IMR-90 (cell line): ENCODE measurements around the gene PTPRS. TPM values are rescaled to one million over a fixed set of nuclear protein-coding genes. Genes with fewer than 3 reads are reported as not detected.

Experiments used
- ATAC-seq: fragments of 200-7000 bp; cut with Tn5 transposase; 2 replicates; pipeline ENCODE4 v1.9.1; 2020; ENCODE audit warnings: low read depth, mild to moderate bottlenecking, moderate library complexity
- BruUV-seq: library from RNA; stranded (reverse); fragments of 400-500 nt; replicated peaks from 2 replicates; lab custom pipeline; 2021; lab: Mats Ljungman, UMichigan
- CTCF ChIA-PET: fragments of 300-600 bp; formaldehyde crosslinking; extraction: SDS; loops from one replicate; lab custom pipeline; 2021; ENCODE audit warnings: antibody characterized with exemption; lab: Yijun Ruan, JAX
- POLR2A ChIA-PET: fragments of 300-600 bp; sonication (Branson Sonifier 250); formaldehyde crosslinking; loops from one replicate; lab custom pipeline; 2022; ENCODE audit warnings: antibody characterized with exemption; ENCODE audit not compliant: unreplicated experiment; lab: Charles Lee
- DNase-seq: peaks from one replicate; pipeline ENCODE4 v3.0.0; 2013
- H2AFZ ChIP-seq: replicated peaks from 2 replicates; pipeline ENCODE3; 2013; ENCODE audit warnings: low read length, mild to moderate bottlenecking; ENCODE audit not compliant: poor library complexity
- H2AK5ac ChIP-seq: 2 replicates; pipeline ENCODE4 v1.6.1; 2013; ENCODE audit warnings: low read depth, low read length, inconsistent platforms
- H2AK9ac ChIP-seq: replicated peaks from 2 replicates; pipeline ENCODE3; 2013; ENCODE audit warnings: mild to moderate bottlenecking, low read depth, low read length, moderate library complexity; ENCODE audit not compliant: poor library complexity
- H2BK120ac ChIP-seq: 2 replicates; pipeline ENCODE4 v1.6.1; 2013; ENCODE audit warnings: low read depth, low read length, inconsistent platforms
- H2BK15ac ChIP-seq: 3 replicates; pipeline ENCODE4 v1.6.1; 2013; ENCODE audit warnings: low read depth, low read length, inconsistent platforms
- H2BK20ac ChIP-seq: 2 replicates; pipeline ENCODE4 v1.6.1; 2013; ENCODE audit warnings: low read depth, mild to moderate bottlenecking, inconsistent platforms, low read length, moderate library complexity
- H2BK5ac ChIP-seq: 2 replicates; pipeline ENCODE4 v1.6.1; 2013; ENCODE audit warnings: mild to moderate bottlenecking, low read depth, low read length, inconsistent platforms; ENCODE audit not compliant: poor library complexity, severe bottlenecking
- H3K14ac ChIP-seq: replicated peaks from 2 replicates; pipeline ENCODE4 v1.6.1; 2013; ENCODE audit warnings: low read depth, low read length, inconsistent platforms
- H3K18ac ChIP-seq: 2 replicates; pipeline ENCODE4 v1.6.1; 2013; ENCODE audit warnings: low read depth, low read length, control low read depth
- H3K23ac ChIP-seq: 2 replicates; pipeline ENCODE4 v1.6.1; 2013; ENCODE audit warnings: low read depth, low read length, inconsistent platforms
- H3K27ac ChIP-seq: 2 replicates; pipeline ENCODE4 v1.5.1; 2013; ENCODE audit warnings: mild to moderate bottlenecking, control low read depth, low read length; ENCODE audit not compliant: insufficient read depth
- H3K27me3 ChIP-seq: 2 replicates; pipeline ENCODE4 v1.6.1; 2013; ENCODE audit warnings: low read length; ENCODE audit not compliant: control insufficient read depth, insufficient read depth
- H3K36me3 ChIP-seq: 2 replicates; pipeline ENCODE4 v1.6.1; 2013; ENCODE audit warnings: low read length, mixed read lengths; ENCODE audit not compliant: control insufficient read depth, insufficient read depth
- H3K4ac ChIP-seq: 2 replicates; pipeline ENCODE4 v1.6.1; 2013; ENCODE audit warnings: low read depth, low read length, inconsistent platforms
- H3K4me1 ChIP-seq: 2 replicates; pipeline ENCODE4 v1.6.1; 2013; ENCODE audit warnings: low read length, mixed read lengths; ENCODE audit not compliant: control insufficient read depth, insufficient read depth
- H3K4me2 ChIP-seq: 2 replicates; pipeline ENCODE4 v1.6.1; 2013; ENCODE audit warnings: low read depth, mild to moderate bottlenecking, control low read depth, low read length, moderate library complexity
- H3K4me3 ChIP-seq: 2 replicates; pipeline ENCODE4 v1.5.1; 2013; ENCODE audit warnings: low read depth, mild to moderate bottlenecking, control low read depth, low read length, moderate library complexity; ENCODE audit not compliant: insufficient read depth
- H3K56ac ChIP-seq: 2 replicates; pipeline ENCODE4 v1.6.1; 2013; ENCODE audit warnings: low read length, inconsistent platforms; ENCODE audit not compliant: insufficient read depth; ENCODE audit errors: extremely low read depth
- H3K79me1 ChIP-seq, 2 experiments: 2 replicates each; pipeline ENCODE4 v1.6.1; 2013; ENCODE audit warnings: low read length in 2 of 2, inconsistent platforms in 1 of 2, low read depth in 1 of 2
- H3K9ac ChIP-seq: 2 replicates; pipeline ENCODE4 v1.6.1; 2013; ENCODE audit warnings: low read depth, low read length, control low read depth
- H3K9me1 ChIP-seq: 2 replicates; pipeline ENCODE4 v1.6.1; 2013; ENCODE audit warnings: low read length, inconsistent platforms; ENCODE audit not compliant: insufficient read depth
- H3K9me3 ChIP-seq: 2 replicates; pipeline ENCODE4 v1.6.1; 2013; ENCODE audit warnings: low read length; ENCODE audit not compliant: control insufficient read depth, insufficient read depth
- H4K20me1 ChIP-seq: 2 replicates; pipeline ENCODE4 v1.6.1; 2013; ENCODE audit warnings: low read length, inconsistent platforms; ENCODE audit not compliant: insufficient read depth
- H4K5ac ChIP-seq: 2 replicates; pipeline ENCODE4 v1.6.1; 2013; ENCODE audit warnings: mild to moderate bottlenecking, low read depth, low read length, control low read depth
- H4K8ac ChIP-seq, 2 experiments: 2 replicates each; pipeline ENCODE4 v1.6.1; 2013; ENCODE audit warnings: low read depth in 2 of 2, low read length in 2 of 2, control low read depth in 1 of 2, inconsistent platforms in 1 of 2
- H4K91ac ChIP-seq: 2 replicates; pipeline ENCODE4 v1.6.1; 2013; ENCODE audit warnings: low read depth, low read length, inconsistent platforms; ENCODE audit not compliant: insufficient read depth
- BHLHE40 ChIP-seq: fragments of 150-350 bp; IDR thresholded peaks from 2 replicates; pipeline ENCODE4 v1.6.1; 2016; ENCODE audit warnings: mild to moderate bottlenecking, low read depth, low read length
- CEBPB ChIP-seq: IDR thresholded peaks from 2 replicates; pipeline ENCODE4 v1.6.1; 2012; ENCODE audit warnings: low read depth, low read length, improper control_type of control experiment
- CHD1 ChIP-seq: IDR thresholded peaks from 2 replicates; pipeline ENCODE4 v1.6.1; 2012; ENCODE audit warnings: low read depth, low read length, improper control_type of control experiment
- CTCF ChIP-seq: conservative IDR thresholded peaks from 2 replicates; pipeline ENCODE4 v1.5.1; 2012; ENCODE audit warnings: mild to moderate bottlenecking, low read depth, low read length, improper control_type of control experiment
- ELK1 ChIP-seq: fragments of 150-350 bp; IDR thresholded peaks from 2 replicates; pipeline ENCODE4 v1.6.1; 2016; ENCODE audit warnings: low read depth, mild to moderate bottlenecking, low read length, moderate library complexity, borderline replicate concordance
- FOS ChIP-seq: fragments of 150-350 bp; IDR thresholded peaks from 2 replicates; pipeline ENCODE4 v1.6.1; 2016; ENCODE audit warnings: low read depth, low read length
- MAFK ChIP-seq: IDR thresholded peaks from 2 replicates; pipeline ENCODE4 v1.6.1; 2012; ENCODE audit warnings: low read depth, low read length, improper control_type of control experiment
- MAZ ChIP-seq: IDR thresholded peaks from 2 replicates; pipeline ENCODE4 v1.6.1; 2012; ENCODE audit warnings: low read depth, mild to moderate bottlenecking, low read length, improper control_type of control experiment, moderate library complexity, borderline replicate concordance
- MXI1 ChIP-seq: IDR thresholded peaks from 2 replicates; pipeline ENCODE4 v1.6.1; 2012; ENCODE audit warnings: low read depth, mild to moderate bottlenecking, low read length, moderate library complexity, borderline replicate concordance
- NFE2L2 ChIP-seq: fragments of 150-350 bp; IDR thresholded peaks from 2 replicates; pipeline ENCODE4 v1.6.1; 2016; ENCODE audit warnings: low read depth, mild to moderate bottlenecking, low read length
- POLR2A ChIP-seq: IDR thresholded peaks from 2 replicates; pipeline ENCODE4 v1.6.1; 2012; ENCODE audit warnings: mild to moderate bottlenecking, low read depth, low read length
- RAD21 ChIP-seq: IDR thresholded peaks from 2 replicates; pipeline ENCODE4 v1.6.1; 2012; ENCODE audit warnings: low read length, improper control_type of control experiment
- RCOR1 ChIP-seq: IDR thresholded peaks from 2 replicates; pipeline ENCODE4 v1.6.1; 2012; ENCODE audit warnings: mild to moderate bottlenecking, low read length, improper control_type of control experiment; ENCODE audit not compliant: insufficient replicate concordance
- RFX5 ChIP-seq: IDR thresholded peaks from 2 replicates; pipeline ENCODE4 v1.8.0; 2012; ENCODE audit warnings: low read depth, mild to moderate bottlenecking, low read length, moderate library complexity
- SMC3 ChIP-seq: fragments of 150-350 bp; IDR thresholded peaks from 2 replicates; pipeline ENCODE4 v1.6.1; 2016; ENCODE audit warnings: low read depth, mild to moderate bottlenecking, antibody characterized with exemption, low read length, moderate library complexity
- WGBS, 2 experiments: methylation state at CpG; one replicate each; pipeline versions ENCODE4 v1.1.5 to v1.1.7; 2013; ENCODE audit warnings: missing lambda C conversion rate in 2 of 2; ENCODE audit not compliant: insufficient read length in 1 of 2; ENCODE audit errors: extremely low coverage in 2 of 2; 5-methylcytosine and 5-hydroxymethylcytosine counted together
- dilution Hi-C: fragments of 300-500 bp; cut with HindIII; formaldehyde crosslinking; loops from one replicate; pipeline ENCODE4 v1.14.3; 2018; ENCODE audit warnings: low sequenced_read_pairs; ENCODE audit not compliant: unreplicated experiment
- in situ Hi-C: fragments of 300-500 bp; cut with MboI; formaldehyde crosslinking; loops from 3 replicates; pipeline ENCODE4 v1.14.3; 2019; ENCODE audit warnings: low sequenced_read_pairs, inconsistent platforms, mixed read lengths
- intact Hi-C: fragments of 100-400 bp; cut with micrococcal nuclease; formaldehyde crosslinking; loops from 2 replicates; pipeline ENCODE4 v1.10.0; 2022
- polyA plus RNA-seq, 3 experiments: library from polyadenylated mRNA; depleted of rRNA; stranded (reverse); fragments of >200 nt; gene quantifications; 2 replicates each; pipeline ENCODE4 v1.2.3, GENCODE V29; 2012; ENCODE audit warnings: low replicate concordance in 1 of 3
- total RNA-seq: library from RNA; depleted of rRNA; stranded (reverse); fragments of >200 nt; gene quantifications from 2 replicates; pipeline ENCODE4 v1.2.3, GENCODE V29; 2012

Gene PTPRS
- total and polyA plus RNA-seq, 2 of the 4 experiments (the other 2 are of a cell fraction) = 40.1 to 51.9 TPM

DNA sequence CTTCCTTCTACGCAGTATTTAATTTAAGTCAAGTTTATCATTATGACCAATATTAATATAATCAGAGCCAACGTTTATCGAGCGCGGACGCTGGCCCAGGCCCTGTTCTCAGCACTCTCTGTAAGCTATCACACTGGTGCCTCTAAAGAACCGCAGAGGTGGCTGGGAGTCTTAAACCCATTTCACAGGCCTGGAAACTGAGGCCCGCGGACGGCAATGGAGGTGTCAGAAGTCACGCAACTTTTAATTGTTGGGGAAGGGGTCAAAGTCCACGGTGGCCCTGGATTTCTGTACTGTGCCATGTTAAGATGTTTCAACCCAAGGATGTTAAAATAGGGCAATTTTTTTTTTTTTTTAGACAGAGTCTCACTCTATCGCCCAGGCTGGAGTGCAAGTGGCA is 8.8 kb downstream of the PTPRS start:
- H2AK9ac ChIP-seq = no peak overlapping the region
- TF ChIP-seq CTCF (no peak), CHD1 (no peak), MAFK (no peak), MXI1 (no peak), ELK1 (no peak), FOS (no peak), NFE2L2 (no peak), BHLHE40 (no peak), SMC3 (no peak), RFX5 (no peak), MAZ (no peak), RAD21 (no peak), RCOR1 (no peak), POLR2A (no peak), CEBPB (no peak)
- H3K79me1 ChIP-seq = peaks cover 2 to 3% of the 10 kb centered on the region in 2 experiments; a peak in 2 of 4 replicates
- peaks cover 3% of the 10 kb centered on the region for H3K36me3 ChIP-seq
- H3K18ac ChIP-seq = no peak overlapping the region
- H3K14ac ChIP-seq = no peak overlapping the region
- no TSS peak for BruUV-seq
- WGBS, 2 experiments = 100% methylated on average over 1 of the region's 13 CpGs; no CpG with 5 or more reads in 1 of the 2 experiments
- H4K5ac ChIP-seq = no peak overlapping the region
- H3K4me2 ChIP-seq = no peak overlapping the region
- no peak overlapping the region for H2AK5ac ChIP-seq
- H3K27ac ChIP-seq = no peak overlapping the region
- CTCF ChIA-PET = no interaction called here
- no peak overlapping the region for H2AFZ ChIP-seq
- H3K9me3 ChIP-seq = no peaks in the 10 kb centered on the region
- H2BK15ac ChIP-seq = no peak overlapping the region
- H3K4me1 ChIP-seq = no peaks in the 10 kb centered on the region
- H4K8ac ChIP-seq = no peak overlapping the region
- no peak overlapping the region for H2BK5ac ChIP-seq
- no peak overlapping the region for H3K9ac ChIP-seq
- no peak overlapping the region for H3K23ac ChIP-seq
- in situ Hi-C loops (no loop called here), dilution Hi-C loops (no loop called here), intact Hi-C loops (no loop called here)
- ATAC-seq (no peak), DNase-seq (no peak)
- no peak overlapping the region for H2BK120ac ChIP-seq
- no peak overlapping the region for H2BK20ac ChIP-seq
- no peak overlapping the region for H4K91ac ChIP-seq
- POLR2A ChIA-PET = no interaction called here
- H3K56ac ChIP-seq = no peak overlapping the region
- no peak overlapping the region for H3K4ac ChIP-seq
- no peaks in the 10 kb centered on the region for H3K27me3 ChIP-seq
- no peak overlapping the region for H3K4me3 ChIP-seq
- no peaks in the 10 kb centered on the region for H3K9me1 ChIP-seq
- H4K20me1 ChIP-seq = peaks cover 20% of the 10 kb centered on the region
